Smooth muscle cell (in vitro differentiated cells): ENCODE data around the gene LST1. TPM values are rescaled to one million over a fixed set of nuclear protein-coding genes. Genes with fewer than 3 reads are reported as not detected.

Source experiments
- DNase-seq: peaks from one replicate; lab custom pipeline; 2025; ENCODE audit not compliant: unreplicated experiment; lab: John Stamatoyannopoulos, UW
- H2AFZ ChIP-seq: fragments of 200-600 bp; sonication (generic); 2 replicates; pipeline ENCODE4 v1.6.0; 2016; ENCODE audit warnings: antibody characterized with exemption, low read depth, mild to moderate bottlenecking
- H3F3A ChIP-seq: fragments of 200-600 bp; sonication (generic); 2 replicates; pipeline ENCODE4 v1.6.0; 2017; ENCODE audit warnings: antibody characterized with exemption, low read depth
- H3K27ac ChIP-seq: fragments of 200-600 bp; sonication (generic); 2 replicates; pipeline ENCODE4 v1.5.1; 2016; ENCODE audit warnings: low read depth, mild to moderate bottlenecking
- H3K27me3 ChIP-seq: fragments of 200-600 bp; sonication (generic); 2 replicates; pipeline ENCODE4 v1.6.1; 2016; ENCODE audit warnings: low read depth, mild to moderate bottlenecking
- H3K36me3 ChIP-seq: fragments of 200-600 bp; sonication (generic); 2 replicates; pipeline ENCODE4 v1.5.1; 2016; ENCODE audit warnings: low read depth
- H3K4me1 ChIP-seq: fragments of 200-600 bp; sonication (generic); 2 replicates; pipeline ENCODE4 v1.5.1; 2016; ENCODE audit warnings: low read depth
- H3K4me2 ChIP-seq: fragments of 200-600 bp; sonication (generic); 2 replicates; pipeline ENCODE4 v1.6.0; 2016; ENCODE audit warnings: mild to moderate bottlenecking
- H3K4me3 ChIP-seq: fragments of 200-600 bp; sonication (generic); 2 replicates; pipeline ENCODE4 v1.5.1; 2016; ENCODE audit warnings: mild to moderate bottlenecking
- H3K79me2 ChIP-seq: fragments of 200-600 bp; sonication (generic); 2 replicates; pipeline ENCODE4 v1.6.0; 2016; ENCODE audit warnings: low read depth, mild to moderate bottlenecking
- H3K9ac ChIP-seq: fragments of 200-600 bp; sonication (generic); 2 replicates; pipeline ENCODE4 v1.6.0; 2016; ENCODE audit warnings: low read depth
- H3K9me3 ChIP-seq: fragments of 200-600 bp; sonication (generic); replicated peaks from 2 replicates; pipeline ENCODE4 v1.5.1; 2016; ENCODE audit warnings: low read depth
- H4K20me1 ChIP-seq: fragments of 200-600 bp; sonication (generic); 2 replicates; pipeline ENCODE4 v1.6.0; 2016; ENCODE audit warnings: low read depth
- CTCF ChIP-seq: fragments of 200-600 bp; sonication (generic); IDR thresholded peaks from 2 replicates; pipeline ENCODE4 v1.5.1; 2017; ENCODE audit warnings: borderline replicate concordance, mild to moderate bottlenecking, antibody characterized with exemption; ENCODE audit not compliant: insufficient read depth, poor library complexity, severe bottlenecking
- WGBS: methylation state at CpG from one replicate; pipeline ENCODE4 v1.1.7; 2016; ENCODE audit warnings: low lambda C conversion rate; 5-methylcytosine and 5-hydroxymethylcytosine counted together
- polyA plus RNA-seq: library from polyadenylated mRNA; unstranded; fragments of >200 nt; fragmentation: Nextera tagmentation; extraction: Ambion mirVana; gene quantifications from 2 replicates; pipeline ENCODE4 v1.2.1, GENCODE V29; 2016
- total RNA-seq: library from RNA; depleted of rRNA; stranded (reverse); fragments of >200 nt; gene quantifications from 2 replicates; pipeline ENCODE4 v1.2.3, GENCODE V29; 2014

LST1 gene
- total and polyA plus RNA-seq, 2 experiments from 2014 or later: 1.4 TPM; not detected in 1

GRCh38 chr6:31629014-31629413, 42.9 kb downstream of the LST1 start:
- Histone ChIP-seq H3K27me3 (no peaks in the 10 kb centered on the region), H3K9ac (no peak overlapping the region), H3F3A (peaks cover 45% of the 10 kb centered on the region), H3K36me3 (peaks cover 29% of the 10 kb centered on the region), H3K79me2 (peaks cover 46% of the 10 kb centered on the region), H4K20me1 (peaks cover 88% of the 10 kb centered on the region), H3K4me1 (no peaks in the 10 kb centered on the region), H2AFZ (no peak overlapping the region), H3K9me3 (no peaks in the 10 kb centered on the region), H3K27ac (no peak overlapping the region), H3K4me2 (no peak overlapping the region), H3K4me3 (no peak overlapping the region)
- WGBS: 97% methylated on average over 7 of the region's 7 CpGs
- no peak for DNase-seq
- no peak for TF ChIP-seq CTCF

GRCh38 chr6:31630177-31630934, 44.3 kb downstream of the LST1 start:
- Histone ChIP-seq H3F3A (peaks cover 53% of the 10 kb centered on the region), H3K4me2 (no peak overlapping the region), H3K9me3 (no peaks in the 10 kb centered on the region), H3K27me3 (no peaks in the 10 kb centered on the region), H3K4me3 (no peak overlapping the region), H3K79me2 (peaks cover 33% of the 10 kb centered on the region), H3K4me1 (no peaks in the 10 kb centered on the region), H3K27ac (no peak overlapping the region), H3K36me3 (peaks cover 28% of the 10 kb centered on the region), H2AFZ (no peak overlapping the region), H3K9ac (no peak overlapping the region), H4K20me1 (peaks cover 87% of the 10 kb centered on the region)
- TF ChIP-seq CTCF: no peak
- no peak for DNase-seq
- 99% methylated on average over 25 of the region's 25 CpGs for WGBS

GRCh38 chr6:31631209-31631608, 45.1 kb downstream of the LST1 start:
- no peak for DNase-seq
- Histone ChIP-seq H3K4me3 (no peak overlapping the region), H3K9me3 (no peaks in the 10 kb centered on the region), H3K9ac (no peak overlapping the region), H3K27ac (no peak overlapping the region), H3K4me2 (no peak overlapping the region), H3K79me2 (peaks cover 26% of the 10 kb centered on the region), H3K36me3 (peaks cover 31% of the 10 kb centered on the region), H3K27me3 (no peaks in the 10 kb centered on the region), H3F3A (peaks cover 62% of the 10 kb centered on the region), H2AFZ (no peak overlapping the region), H3K4me1 (no peaks in the 10 kb centered on the region), H4K20me1 (peaks cover 78% of the 10 kb centered on the region)
- WGBS: 95% methylated on average over 16 of the region's 16 CpGs
- no peak for TF ChIP-seq CTCF
